ENCODE results near the gene LHPP. TPM values are rescaled to one million over a fixed set of nuclear protein-coding genes. Genes with fewer than 3 reads are reported as not detected.
"Not testable (repeated sequence)": the region's sequence is repeated elsewhere in the genome, so short reads cannot be mapped to it uniquely, and the experiment has no call there.

LHPP gene
- total RNA-seq, 1 donor from 2014 or later: 8.4 TPM

- Mint-ChIP-seq H3K4me3 (ENCODE audit: low read depth) (no peak overlapping the region), H3K4me1 (ENCODE audit: low read depth) (no peaks in the 10 kb centered on the region), H3K9me3 (peaks cover 4% of the 10 kb centered on the region), H3K36me3 (ENCODE audit: low read depth) (no peaks in the 10 kb centered on the region), H3K27ac (no peak overlapping the region), H3K27me3 (ENCODE audit: low read depth) (no peaks in the 10 kb centered on the region)
- intact Hi-C loops (cut with micrococcal nuclease): no loop called here
- no peak for DNase-seq (ENCODE audit: low spot score)
Observed at GRCh38 chr10:124577651-124578050, 116.0 kb downstream of the LHPP start.

DNA sequence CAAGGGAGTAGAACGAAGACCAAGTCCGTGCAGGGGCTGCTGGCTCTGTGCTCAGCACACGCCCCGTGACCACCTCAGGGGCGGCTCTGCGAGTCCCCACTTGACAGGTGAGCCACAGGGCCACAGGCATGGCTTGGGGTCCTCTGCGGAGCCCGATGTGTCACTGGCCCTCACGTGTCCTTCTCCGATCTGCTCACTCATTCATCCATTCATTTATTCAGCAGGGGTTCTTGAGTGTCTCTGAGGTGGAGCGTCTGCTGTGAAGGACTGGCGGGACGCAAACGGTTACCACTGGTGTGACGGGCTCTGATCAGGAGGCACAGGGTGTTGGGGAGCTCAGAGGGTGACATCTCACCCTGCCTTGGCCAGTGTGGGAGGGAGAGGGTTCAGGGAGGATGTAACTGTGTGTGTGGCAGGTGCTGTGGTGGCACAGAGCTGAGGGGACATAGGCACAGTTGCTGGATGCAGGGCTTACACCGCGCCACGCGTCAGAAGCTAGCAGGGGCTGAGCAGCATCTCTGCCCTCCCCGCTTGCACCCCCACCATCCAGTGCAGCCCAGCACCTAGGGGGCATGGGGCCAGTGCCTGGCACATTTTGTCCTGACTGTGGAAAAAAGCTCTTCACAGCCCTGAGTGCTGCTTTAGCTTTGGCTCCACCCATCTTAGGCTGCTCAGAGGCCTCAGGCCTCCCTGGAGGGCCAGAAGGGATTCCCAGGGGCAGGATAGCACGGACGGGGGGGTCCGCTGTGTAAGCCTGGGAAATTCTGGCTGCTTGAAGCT lies 116.8 kb downstream of the LHPP start:
- Mint-ChIP-seq H3K36me3 (ENCODE audit: low read depth) (no peaks in the 10 kb centered on the region), H3K4me1 (ENCODE audit: low read depth) (no peaks in the 10 kb centered on the region), H3K27ac (no peak overlapping the region), H3K27me3 (ENCODE audit: low read depth) (no peaks in the 10 kb centered on the region), H3K9me3 (peaks cover 4% of the 10 kb centered on the region), H3K4me3 (ENCODE audit: low read depth) (no peak overlapping the region)
- intact Hi-C loops (cut with micrococcal nuclease): no loop called here
- no peak for DNase-seq (ENCODE audit: low spot score)

GRCh38 chr10:124579011-124579399 lies 117.4 kb downstream of the LHPP start:
- DNase-seq (ENCODE audit: low spot score): no peak
- H3K27ac Mint-ChIP-seq: no peak overlapping the region
- H3K4me3 Mint-ChIP-seq (ENCODE audit: low read depth): no peak overlapping the region
- peaks cover 2% of the 10 kb centered on the region for H3K27me3 Mint-ChIP-seq (ENCODE audit: low read depth)
- H3K4me1 Mint-ChIP-seq (ENCODE audit: low read depth): no peaks in the 10 kb centered on the region
- peaks cover 4% of the 10 kb centered on the region for H3K9me3 Mint-ChIP-seq
- intact Hi-C loops (cut with micrococcal nuclease): no loop called here
- no peaks in the 10 kb centered on the region for H3K36me3 Mint-ChIP-seq (ENCODE audit: low read depth)

DNA sequence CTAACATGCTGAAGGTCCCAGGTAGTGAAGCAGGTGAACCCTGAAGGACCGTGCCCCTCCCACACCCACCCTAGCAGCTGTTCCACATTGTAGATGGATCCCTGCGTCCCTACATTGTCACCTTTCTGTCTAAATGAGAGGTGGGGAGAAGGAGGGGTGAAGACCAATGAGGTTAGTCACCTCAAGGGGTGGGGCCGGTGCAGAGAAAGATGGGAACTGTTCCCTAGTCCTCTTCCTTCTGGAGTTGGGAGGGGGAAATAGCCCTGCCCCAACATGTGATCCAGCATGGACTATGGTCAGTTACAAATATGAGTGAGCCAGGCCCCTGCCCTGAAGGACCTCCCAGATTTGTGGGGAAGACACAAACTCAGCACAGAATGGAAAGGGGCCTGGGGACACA lies 124.5 kb downstream of the LHPP start:
- H3K4me3 Mint-ChIP-seq (ENCODE audit: low read depth): no peak overlapping the region
- peaks cover under 1% of the 10 kb centered on the region for H3K9me3 Mint-ChIP-seq
- H3K27me3 Mint-ChIP-seq (ENCODE audit: low read depth): peaks cover 2% of the 10 kb centered on the region
- H3K4me1 Mint-ChIP-seq (ENCODE audit: low read depth): no peaks in the 10 kb centered on the region
- intact Hi-C loops (cut with micrococcal nuclease): no loop called here
- no peak overlapping the region for H3K27ac Mint-ChIP-seq
- DNase-seq (ENCODE audit: low spot score): no peak
- no peaks in the 10 kb centered on the region for H3K36me3 Mint-ChIP-seq (ENCODE audit: low read depth)

GRCh38 chr10:124587811-124588211 lies 126.2 kb downstream of the LHPP start:
- peaks cover 2% of the 10 kb centered on the region for H3K27me3 Mint-ChIP-seq (ENCODE audit: low read depth)
- H3K4me3 Mint-ChIP-seq (ENCODE audit: low read depth): no peak overlapping the region
- no peaks in the 10 kb centered on the region for H3K9me3 Mint-ChIP-seq
- intact Hi-C loops (cut with micrococcal nuclease): no loop called here
- no peaks in the 10 kb centered on the region for H3K36me3 Mint-ChIP-seq (ENCODE audit: low read depth)
- H3K27ac Mint-ChIP-seq: no peak overlapping the region
- no peaks in the 10 kb centered on the region for H3K4me1 Mint-ChIP-seq (ENCODE audit: low read depth)
- no peak for DNase-seq (ENCODE audit: low spot score)

GRCh38 chr10:124588341-124588735 lies 126.7 kb downstream of the LHPP start:
- DNase-seq (ENCODE audit: low spot score); H3K4me1 Mint-ChIP-seq (ENCODE audit: low read depth); H3K27me3 Mint-ChIP-seq (ENCODE audit: low read depth); H3K4me3 Mint-ChIP-seq (ENCODE audit: low read depth); H3K36me3 Mint-ChIP-seq (ENCODE audit: low read depth); H3K9me3 Mint-ChIP-seq; intact Hi-C loops (cut with micrococcal nuclease); H3K27ac Mint-ChIP-seq: not testable (repeated sequence)

- Mint-ChIP-seq H3K4me1 (ENCODE audit: low read depth) (no peaks in the 10 kb centered on the region), H3K36me3 (ENCODE audit: low read depth) (no peaks in the 10 kb centered on the region), H3K4me3 (ENCODE audit: low read depth) (no peak overlapping the region), H3K27me3 (ENCODE audit: low read depth) (peaks cover under 1% of the 10 kb centered on the region), H3K27ac (no peak overlapping the region), H3K9me3 (no peaks in the 10 kb centered on the region)
- intact Hi-C loops (cut with micrococcal nuclease): no loop called here
- DNase-seq (ENCODE audit: low spot score): no peak
Observed at GRCh38 chr10:124588736-124589490, 127.3 kb downstream of the LHPP start.

DNA sequence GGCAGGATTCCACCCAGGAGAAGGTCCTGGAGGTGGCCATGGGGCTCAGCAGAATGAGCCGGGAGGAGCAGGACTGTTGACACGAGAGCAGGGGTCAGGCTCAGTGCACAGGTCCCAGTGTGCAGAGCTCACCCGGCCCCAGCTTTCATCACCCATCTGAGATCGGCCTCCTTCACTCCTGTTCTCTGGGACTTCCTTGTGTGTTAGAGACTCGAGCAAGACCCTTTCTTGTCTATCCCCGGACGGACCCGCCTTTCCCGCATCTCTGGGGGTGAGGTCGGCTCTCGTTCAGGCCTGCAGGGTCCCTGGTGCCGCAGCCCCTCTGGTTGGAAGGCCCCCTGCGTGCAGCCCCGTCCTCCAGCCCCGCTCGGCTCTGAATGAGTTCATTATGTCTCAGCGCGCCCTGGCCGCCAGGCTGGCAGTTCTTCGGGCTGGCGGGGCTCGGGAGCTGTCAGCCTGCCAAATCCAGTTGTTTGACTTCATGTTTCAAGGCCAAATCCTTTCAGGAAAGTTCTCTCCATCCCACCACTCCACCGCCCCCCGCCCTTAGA lies 127.9 kb downstream of the LHPP start:
- Mint-ChIP-seq H3K4me1 (ENCODE audit: low read depth) (no peaks in the 10 kb centered on the region), H3K27ac (no peak overlapping the region), H3K9me3 (no peaks in the 10 kb centered on the region), H3K27me3 (ENCODE audit: low read depth) (no peaks in the 10 kb centered on the region), H3K36me3 (ENCODE audit: low read depth) (no peaks in the 10 kb centered on the region), H3K4me3 (ENCODE audit: low read depth) (no peak overlapping the region)
- DNase-seq (ENCODE audit: low spot score): no peak
- intact Hi-C loops (cut with micrococcal nuclease): no loop called here

- Mint-ChIP-seq H3K27ac (no peak overlapping the region), H3K9me3 (no peaks in the 10 kb centered on the region), H3K4me1 (ENCODE audit: low read depth) (no peaks in the 10 kb centered on the region), H3K36me3 (ENCODE audit: low read depth) (no peaks in the 10 kb centered on the region), H3K4me3 (ENCODE audit: low read depth) (no peak overlapping the region), H3K27me3 (ENCODE audit: low read depth) (no peaks in the 10 kb centered on the region)
- no peak for DNase-seq (ENCODE audit: low spot score)
- intact Hi-C loops (cut with micrococcal nuclease): no loop called here
Observed at GRCh38 chr10:124590216-124591122, 128.8 kb downstream of the LHPP start.

DNA sequence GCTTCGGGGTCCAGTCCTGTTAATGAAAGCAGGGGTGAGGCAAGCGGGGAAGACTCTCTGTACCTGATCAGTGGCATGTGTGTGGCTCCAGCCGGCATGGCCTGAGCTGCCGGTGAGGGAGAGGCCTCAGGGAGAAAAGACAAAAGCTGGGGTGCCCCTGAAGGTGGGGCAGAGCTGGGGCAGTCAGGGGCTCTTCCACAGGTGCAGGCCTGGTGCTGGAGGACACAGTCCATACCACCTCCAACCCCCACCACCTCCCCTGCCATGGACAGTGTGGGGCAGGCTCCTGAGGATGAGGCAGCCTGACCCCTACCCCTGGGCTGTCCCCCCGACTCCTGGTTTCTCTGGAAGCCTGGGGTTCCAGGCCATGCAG lies 129.5 kb downstream of the LHPP start:
- DNase-seq (ENCODE audit: low spot score): no peak
- Mint-ChIP-seq H3K4me3 (ENCODE audit: low read depth) (no peak overlapping the region), H3K9me3 (no peaks in the 10 kb centered on the region), H3K4me1 (ENCODE audit: low read depth) (no peaks in the 10 kb centered on the region), H3K27ac (no peak overlapping the region), H3K36me3 (ENCODE audit: low read depth) (no peaks in the 10 kb centered on the region), H3K27me3 (ENCODE audit: low read depth) (no peaks in the 10 kb centered on the region)
- intact Hi-C loops (cut with micrococcal nuclease): no loop called here

DNA sequence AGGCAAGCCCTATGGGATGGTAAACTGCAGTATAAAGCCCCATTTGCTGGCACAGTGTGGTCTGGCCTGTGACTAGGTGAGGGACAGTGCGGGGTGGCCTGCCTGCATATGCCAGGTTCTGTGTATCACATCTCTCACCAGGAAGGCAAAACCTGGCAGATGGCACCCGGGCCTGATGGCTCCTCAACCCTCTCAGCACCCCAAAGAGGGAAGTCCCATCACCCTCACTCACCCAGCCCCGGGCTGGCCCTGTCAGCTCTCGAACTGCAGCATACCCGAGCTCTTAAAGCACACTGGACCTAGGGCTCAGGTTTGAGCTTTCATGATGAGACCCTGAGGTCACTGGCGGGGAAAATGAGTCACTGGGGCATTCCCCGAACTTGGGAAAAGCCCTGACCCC lies 130.5 kb downstream of the LHPP start:
- no peak overlapping the region for H3K27ac Mint-ChIP-seq
- H3K27me3 Mint-ChIP-seq (ENCODE audit: low read depth): no peaks in the 10 kb centered on the region
- no peaks in the 10 kb centered on the region for H3K4me1 Mint-ChIP-seq (ENCODE audit: low read depth)
- no peaks in the 10 kb centered on the region for H3K36me3 Mint-ChIP-seq (ENCODE audit: low read depth)
- DNase-seq (ENCODE audit: low spot score): no peak
- no peak overlapping the region for H3K4me3 Mint-ChIP-seq (ENCODE audit: low read depth)
- H3K9me3 Mint-ChIP-seq: no peaks in the 10 kb centered on the region
- intact Hi-C loops (cut with micrococcal nuclease): no loop called here

DNA sequence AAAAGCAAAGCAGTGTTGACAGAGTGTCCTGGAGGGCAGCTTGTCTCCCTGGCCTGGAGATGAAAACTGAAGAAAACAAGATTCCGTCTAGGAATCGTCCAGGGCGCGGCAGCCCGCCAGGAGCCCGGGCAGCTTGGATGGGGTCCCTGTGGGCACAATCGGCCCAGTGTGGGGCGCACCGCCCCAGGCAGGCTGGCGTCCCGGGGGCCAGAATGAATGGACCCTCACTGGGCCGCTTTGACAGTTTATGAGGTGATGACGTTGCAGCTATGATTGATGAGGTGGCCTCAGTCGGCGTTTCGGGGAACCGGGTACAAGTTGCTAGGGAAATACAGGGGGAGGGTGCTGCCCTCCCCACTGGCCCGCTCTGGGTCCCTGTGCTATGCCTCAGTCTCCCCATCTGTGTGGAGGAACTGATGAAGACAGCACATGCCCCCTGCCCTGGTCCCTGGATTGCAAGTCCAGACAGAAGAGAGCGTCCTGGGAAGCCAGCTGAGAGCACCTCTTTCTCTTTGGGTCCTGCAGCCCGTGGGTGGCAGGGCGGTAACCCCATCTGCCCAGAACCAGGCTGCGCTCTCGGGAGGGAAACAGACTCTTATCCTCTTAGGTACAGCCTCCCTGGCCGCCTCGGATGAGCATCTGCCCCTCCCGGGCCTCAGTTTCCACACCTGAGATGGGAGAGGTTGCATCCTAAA lies 131.3 kb downstream of the LHPP start:
- no peak overlapping the region for H3K27ac Mint-ChIP-seq
- no peaks in the 10 kb centered on the region for H3K36me3 Mint-ChIP-seq (ENCODE audit: low read depth)
- no peaks in the 10 kb centered on the region for H3K9me3 Mint-ChIP-seq
- no peak overlapping the region for H3K4me3 Mint-ChIP-seq (ENCODE audit: low read depth)
- no peaks in the 10 kb centered on the region for H3K27me3 Mint-ChIP-seq (ENCODE audit: low read depth)
- intact Hi-C loops (cut with micrococcal nuclease): no loop called here
- no peak for DNase-seq (ENCODE audit: low spot score)
- no peaks in the 10 kb centered on the region for H3K4me1 Mint-ChIP-seq (ENCODE audit: low read depth)
